NCI-H460 (cell line): ENCODE measurements around the gene COG4. TPM values are rescaled to one million over a fixed set of nuclear protein-coding genes. Genes with fewer than 3 reads are reported as not detected.
A peak's percentile ranks its signal among the peaks of the same experiment; 100 is the strongest.
"Not testable (repeated sequence)": the region's sequence is repeated elsewhere in the genome, so short reads cannot be mapped to it uniquely, and the experiment has no call there.

Experiments used
- DNase-seq: peaks from one replicate; pipeline ENCODE4 v3.0.0-alpha.2; 2016; ENCODE audit warnings: low read depth; ENCODE audit errors: extremely low read depth
- total RNA-seq: library from RNA; depleted of rRNA; stranded (reverse); fragments of >200 nt; shearing (Covaris generic); gene quantifications from 2 replicates; pipeline ENCODE4 v1.2.3, GENCODE V29; 2014

Gene COG4
- total RNA-seq, 1 experiment from 2014 or later, result 24.3 TPM

DNA sequence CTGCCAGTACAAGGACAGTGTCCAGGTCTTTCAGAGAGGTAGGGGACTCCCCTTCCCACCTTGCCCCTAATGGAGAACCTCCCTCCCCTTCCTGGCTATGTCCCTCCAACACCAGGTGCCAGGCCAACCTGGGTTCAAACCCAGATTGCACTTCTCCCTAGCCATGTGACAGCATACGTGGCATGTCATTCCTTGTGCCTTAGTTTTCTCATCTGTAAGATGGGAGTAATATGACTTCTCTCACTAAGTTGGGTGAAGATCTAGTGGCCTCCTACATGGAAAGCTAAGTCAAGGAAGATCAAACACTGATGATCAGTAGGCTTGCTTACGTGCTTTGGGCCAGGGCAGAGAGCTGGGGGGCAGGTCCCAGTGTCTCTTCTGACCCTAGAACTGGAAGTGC, 60.1 kb downstream of the COG4 start:
- no peak for DNase-seq

DNA sequence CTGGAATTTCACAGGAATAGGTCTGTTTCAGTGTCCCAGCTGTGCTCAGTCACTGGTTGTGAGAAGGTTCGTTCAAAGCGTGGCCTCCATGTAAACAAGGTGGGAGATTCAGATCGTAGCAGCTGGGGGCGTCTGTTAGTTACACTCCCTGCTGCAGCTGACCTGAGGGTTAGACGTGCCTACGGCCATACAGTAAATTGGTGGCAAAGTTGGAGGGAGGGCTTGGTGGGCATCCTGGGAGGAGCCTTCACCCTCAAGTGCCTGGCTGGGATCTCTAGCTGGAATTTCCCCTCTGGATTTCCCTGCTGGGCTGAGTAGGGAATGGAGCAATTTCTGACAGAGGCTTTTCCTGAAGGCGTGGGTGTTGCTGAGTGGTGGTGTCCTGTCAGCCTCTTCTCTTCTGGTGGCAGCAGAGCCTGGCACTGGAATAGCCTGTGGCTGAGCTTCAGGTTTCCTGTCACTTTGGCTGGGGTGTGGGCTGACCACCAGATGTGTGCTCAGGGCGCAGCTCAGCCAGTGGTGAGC, 62.6 kb downstream of the COG4 start:
- no peak for DNase-seq

DNA sequence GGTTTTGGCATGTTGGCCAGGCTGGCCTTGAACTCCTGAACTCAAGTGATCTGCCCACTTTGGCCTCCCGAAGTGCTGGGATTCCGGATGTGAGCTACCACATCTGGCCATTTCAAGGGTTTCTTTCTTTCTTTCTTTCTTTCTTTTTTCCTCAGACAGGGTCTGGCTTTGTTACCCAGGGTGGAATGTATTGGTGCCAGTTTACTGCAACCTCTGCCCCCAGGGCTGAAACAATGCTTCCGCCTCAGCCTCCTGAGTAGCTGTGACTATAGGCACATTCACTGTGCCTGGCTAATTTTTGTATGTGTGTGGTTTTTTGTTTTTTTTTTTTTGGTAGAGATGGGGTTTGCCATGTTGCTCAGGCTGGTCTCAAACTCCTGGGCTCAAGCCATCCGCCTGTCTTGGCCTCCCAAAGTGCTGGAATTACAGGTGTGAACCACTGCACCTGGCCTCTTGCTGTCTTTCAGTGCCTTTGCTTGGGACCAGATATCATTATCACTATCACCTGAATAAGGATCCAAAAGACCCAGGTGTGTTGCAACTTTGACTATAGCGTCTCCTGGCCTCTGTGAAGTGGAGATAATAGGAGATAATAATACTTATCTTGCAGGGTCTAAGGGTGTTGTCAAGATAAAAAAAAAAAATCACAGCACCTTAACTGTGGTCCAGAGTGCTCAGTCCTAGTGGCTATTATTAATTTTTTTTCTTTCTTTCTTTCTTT, 65.7 kb downstream of the COG4 start:
- DNase-seq, result no peak

GRCh38 chr16:70455910-70456309, 67.4 kb downstream of the COG4 start:
- no peak for DNase-seq

DNA sequence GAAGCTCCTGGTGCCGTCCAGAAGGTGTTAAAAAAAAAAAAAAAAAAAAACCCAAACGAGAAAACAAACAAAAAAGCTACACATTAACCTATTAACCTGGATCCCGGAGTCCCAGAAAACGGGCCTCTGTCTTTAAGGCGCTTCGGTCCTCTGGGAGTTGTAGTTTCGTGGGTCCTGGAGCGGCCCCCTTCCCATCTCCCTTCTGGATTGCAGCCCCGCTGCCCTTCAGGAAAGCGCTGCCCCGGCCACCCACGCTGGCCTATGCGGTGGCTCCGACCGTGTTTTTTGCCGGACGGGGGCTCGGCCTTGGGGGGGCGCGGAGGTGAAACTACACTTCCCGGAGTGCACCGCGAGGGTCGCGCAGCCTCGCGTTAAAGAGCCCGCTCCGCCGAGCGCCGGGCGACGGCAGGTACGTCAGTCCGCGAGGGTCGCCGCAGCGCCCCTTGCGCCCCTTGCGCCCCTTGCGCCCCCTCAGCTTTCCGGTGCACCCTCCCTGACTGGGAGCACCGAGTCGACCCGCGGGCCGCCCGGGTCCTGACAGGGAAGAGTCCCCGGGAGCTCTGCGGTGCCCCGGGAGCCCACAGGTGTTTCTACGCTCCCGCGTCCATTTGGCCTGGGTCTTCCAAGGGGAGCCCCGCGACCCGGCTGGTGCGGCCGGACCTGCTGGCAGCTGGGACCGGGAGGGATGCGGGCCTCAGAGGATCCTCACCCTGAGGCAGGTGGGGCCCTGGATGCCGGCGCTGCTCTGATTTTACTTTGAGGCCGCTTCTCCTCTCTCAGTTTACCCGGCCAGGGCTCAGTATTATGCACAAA, 68.9 kb downstream of the COG4 start, which contains the start of gene FCSK:
FCSK (plus strand) TSS at position 374 of the 813 bp plus-strand sequence. CDS start 8,596 bp downstream, outside the sequence.
- peak; percentile 41 for DNase-seq

GRCh38 chr16:70453892-70454221, 69.5 kb downstream of the COG4 start:
- peak; percentile 26 for DNase-seq

GRCh38 chr16:70453117-70453891, 70.0 kb downstream of the COG4 start:
- no peak for DNase-seq

DNA sequence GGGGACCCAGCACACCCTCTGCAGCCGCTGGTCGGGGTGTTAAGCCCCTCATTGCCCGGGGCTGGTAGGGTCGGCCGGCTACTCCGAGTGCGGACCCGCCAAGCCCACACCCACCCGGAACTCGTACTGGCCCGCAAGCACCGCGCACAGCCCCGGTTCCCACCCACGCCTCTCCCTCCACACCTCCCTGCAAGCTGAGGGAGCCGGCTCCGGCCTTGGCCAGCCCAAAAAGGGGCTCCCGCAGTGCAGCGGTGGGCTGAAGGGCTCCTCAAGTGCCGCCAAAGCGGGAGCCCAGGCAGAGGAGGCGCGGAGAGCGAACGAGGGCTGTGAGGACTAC, 72.4 kb downstream of the COG4 start:
- not testable (repeated sequence) for DNase-seq

- not testable (repeated sequence) for DNase-seq
Observed at GRCh38 chr16:70450142-70451003, 73.0 kb downstream of the COG4 start.

DNA sequence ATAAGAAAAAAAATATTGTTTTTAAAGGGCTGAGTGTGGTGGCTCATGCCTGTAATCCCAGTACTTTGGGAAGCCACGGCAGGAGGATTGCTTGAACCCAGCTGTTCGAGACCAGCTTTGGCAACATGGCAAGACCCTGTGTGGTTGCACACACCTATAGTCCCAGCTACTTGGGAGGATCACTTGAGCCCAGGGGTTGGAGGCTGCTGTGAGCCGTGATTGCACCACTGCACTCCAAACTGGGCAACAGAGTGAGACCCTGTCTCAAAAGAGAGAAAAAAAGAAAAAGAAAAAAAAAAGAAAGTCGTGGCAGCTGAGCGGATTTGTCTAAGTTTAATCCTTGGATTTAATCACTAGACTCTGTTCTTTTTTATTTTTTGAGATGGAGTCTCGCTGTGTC, 75.3 kb downstream of the COG4 start:
- no peak for DNase-seq

DNA sequence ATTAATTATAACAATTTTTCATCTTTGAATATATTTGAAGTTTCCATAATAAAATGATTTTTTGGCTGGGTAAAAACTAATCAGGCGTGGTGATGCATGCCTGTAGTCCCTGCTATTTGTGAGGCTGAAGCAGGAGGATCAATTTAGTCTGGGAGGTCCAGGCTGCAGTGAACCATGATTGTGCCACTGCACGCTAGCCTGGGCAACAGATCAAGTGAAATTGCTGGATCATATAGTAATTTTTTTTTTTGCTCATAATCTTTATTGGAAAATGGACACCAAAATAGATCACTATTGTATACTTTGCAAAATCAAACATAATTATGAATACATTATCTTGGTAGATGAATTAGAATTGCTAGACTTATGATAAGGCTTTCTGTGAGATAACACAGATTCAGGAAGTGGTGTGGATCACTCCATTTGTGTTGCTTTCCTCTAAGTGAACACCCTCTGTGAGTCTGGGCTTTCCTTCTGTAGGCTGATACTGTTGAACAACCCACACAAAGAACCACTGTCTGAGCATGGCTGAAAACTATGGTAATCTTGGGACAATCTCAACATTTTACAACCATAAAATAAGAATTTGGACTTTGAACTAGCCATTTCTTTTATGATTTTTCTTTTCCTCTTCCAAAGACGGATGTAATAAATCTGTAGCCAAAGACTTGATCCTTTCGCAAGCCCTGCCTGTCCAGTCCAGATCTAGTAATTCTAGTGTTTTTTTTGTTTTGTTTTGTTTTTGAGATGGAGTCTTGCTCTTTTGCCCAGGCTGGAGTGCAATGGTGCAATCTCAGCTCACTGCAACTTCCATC, 78.9 kb downstream of the COG4 start:
- DNase-seq, result no peak

DNA sequence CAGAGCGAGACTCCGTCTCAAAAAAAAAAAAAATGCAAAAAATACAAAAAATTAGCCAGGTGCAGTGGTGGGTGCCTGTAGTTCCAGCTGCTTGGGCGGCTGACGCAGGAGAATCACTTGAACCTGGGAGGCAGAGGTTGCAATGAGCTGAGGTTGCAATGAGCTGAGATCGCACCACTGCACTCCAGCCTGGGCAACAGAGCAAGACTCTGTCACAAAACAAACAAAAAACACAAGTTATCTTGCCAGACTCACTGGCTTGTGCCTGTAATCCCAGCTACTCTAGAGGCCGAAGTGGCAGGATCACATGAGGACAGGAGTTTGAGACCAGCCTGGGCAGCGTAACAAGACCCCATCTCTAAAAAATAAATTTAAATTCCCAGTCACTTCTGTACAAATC, 81.0 kb downstream of the COG4 start:
- no peak for DNase-seq

- no peak for DNase-seq
Observed at GRCh38 chr16:70441406-70441990, 81.9 kb downstream of the COG4 start.

DNA sequence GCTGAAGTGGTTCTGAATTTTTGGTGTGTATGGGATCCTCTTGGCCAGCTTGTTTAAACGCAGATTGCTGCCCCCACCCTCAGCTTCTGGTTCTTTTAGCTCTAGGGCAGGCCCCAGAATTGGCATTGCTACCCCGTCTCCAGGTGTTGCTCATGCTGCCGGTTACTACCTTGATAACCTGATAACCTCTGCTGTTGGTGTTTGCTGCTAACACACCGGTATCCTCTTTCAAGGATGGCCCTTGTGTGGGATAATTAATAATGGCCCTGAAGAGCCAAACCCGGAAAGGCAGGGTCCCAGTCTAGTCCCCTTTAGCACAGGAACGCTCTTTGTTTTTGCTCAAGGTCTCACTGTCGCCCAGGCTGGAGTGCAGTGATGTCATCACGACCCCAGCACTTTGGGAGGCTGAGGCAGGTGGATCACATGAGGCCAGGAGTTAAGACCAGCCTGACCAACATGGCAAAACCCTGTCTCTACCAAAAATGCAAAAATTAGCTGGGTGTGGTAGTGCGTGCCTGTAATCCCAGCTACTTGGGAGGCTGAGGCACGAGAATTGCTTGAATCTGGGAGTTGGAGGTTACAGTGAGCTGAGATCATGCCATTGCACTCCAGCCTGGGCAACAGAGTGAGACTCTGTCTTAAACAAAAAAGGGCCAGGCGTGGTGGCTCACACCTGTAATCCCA, 83.2 kb downstream of the COG4 start:
- DNase-seq, result no peak

GRCh38 chr16:70438969-70439862, 84.1 kb downstream of the COG4 start, which contains the start of gene ST3GAL2:
TSS of gene ST3GAL2 (minus strand) at chr16:70439100. CDS start at chr16:70398530, 40,570 bp downstream.
- peak; percentile 89 for DNase-seq

GRCh38 chr16:70438585-70438968, 84.8 kb downstream of the COG4 start:
- DNase-seq, result no peak
